SJCRH30 (cell line): ENCODE data around the gene AQP6. TPM values are rescaled to one million over a fixed set of nuclear protein-coding genes. Genes with fewer than 3 reads are reported as not detected.

Source experiments
- DNase-seq, 2 experiments: peaks; one replicate each; pipeline ENCODE4 v3.0.0-alpha.2; 2015 to 2020
- H3K27ac ChIP-seq: fragments of 250-450 bp; sonication (Bioruptor Pico); 2 replicates; pipeline ENCODE4 v1.5.1; 2020; ENCODE audit warnings: mild to moderate bottlenecking, moderate library complexity
- H3K27me3 ChIP-seq: fragments of 250-450 bp; sonication (Bioruptor Pico); 2 replicates; pipeline ENCODE4 v1.5.1; 2020; ENCODE audit warnings: mild to moderate bottlenecking, moderate library complexity
- H3K36me3 ChIP-seq: fragments of 250-450 bp; sonication (Bioruptor Pico); 2 replicates; pipeline ENCODE4 v1.5.1; 2020; ENCODE audit warnings: mild to moderate bottlenecking, moderate library complexity
- H3K4me1 ChIP-seq: fragments of 250-450 bp; sonication (Bioruptor Pico); 2 replicates; pipeline ENCODE4 v1.5.1; 2020; ENCODE audit warnings: mild to moderate bottlenecking, moderate library complexity
- H3K4me3 ChIP-seq: fragments of 250-450 bp; sonication (Bioruptor Pico); 2 replicates; pipeline ENCODE4 v1.5.1; 2020; ENCODE audit warnings: mild to moderate bottlenecking, moderate library complexity
- H3K9me3 ChIP-seq: fragments of 250-450 bp; sonication (Bioruptor Pico); replicated peaks from 2 replicates; pipeline ENCODE4 v1.5.1; 2020; ENCODE audit warnings: mild to moderate bottlenecking, moderate library complexity
- total RNA-seq: library from RNA; depleted of rRNA; stranded (reverse); fragments of >200 nt; shearing (Covaris generic); gene quantifications from 2 replicates; pipeline ENCODE4 v1.2.3, GENCODE V29; 2014

The AQP6 gene
- total RNA-seq, 1 experiment from 2014 or later, result not detected

- Histone ChIP-seq H3K27ac (no peak overlapping the region), H3K4me1 (peaks cover 4% of the 10 kb centered on the region), H3K4me3 (no peak overlapping the region), H3K36me3 (peaks cover 83% of the 10 kb centered on the region), H3K9me3 (no peaks in the 10 kb centered on the region), H3K27me3 (no peaks in the 10 kb centered on the region)
- no peak for DNase-seq
These were observed 34.2 kb downstream of the AQP6 start for GRCh38 chr12:50006754-50007442.

- no peaks in the 10 kb centered on the region for H3K27me3 ChIP-seq
- 0 out of 2 replicates have a peak, but pooled peaks cover 2% of the 10 kb centered on the region for H3K4me1 ChIP-seq
- no peak overlapping the region for H3K27ac ChIP-seq
- no peak for DNase-seq
- H3K36me3 ChIP-seq, result peaks cover 80% of the 10 kb centered on the region
- H3K4me3 ChIP-seq, result no peak overlapping the region
- no peaks in the 10 kb centered on the region for H3K9me3 ChIP-seq
These were observed 40.8 kb downstream of the AQP6 start for GRCh38 chr12:50013361-50014147.

- no peaks in the 10 kb centered on the region for H3K9me3 ChIP-seq
- H3K4me3 ChIP-seq, result no peak overlapping the region
- no peak for DNase-seq
- H3K36me3 ChIP-seq, result peaks cover 77% of the 10 kb centered on the region
- H3K27ac ChIP-seq, result no peak overlapping the region
- H3K27me3 ChIP-seq, result no peaks in the 10 kb centered on the region
- 0 out of 2 replicates have a peak, but pooled peaks cover 2% of the 10 kb centered on the region for H3K4me1 ChIP-seq
These were observed 41.6 kb downstream of the AQP6 start for GRCh38 chr12:50014342-50014741.

GRCh38 chr12:50016501-50017475 is 44.0 kb downstream of the AQP6 start:
- no peaks in the 10 kb centered on the region for H3K9me3 ChIP-seq
- H3K4me3 ChIP-seq, result no peak overlapping the region
- no peak overlapping the region for H3K27ac ChIP-seq
- H3K36me3 ChIP-seq, result peaks cover 62% of the 10 kb centered on the region
- peaks cover 14% of the 10 kb centered on the region for H3K4me1 ChIP-seq
- no peaks in the 10 kb centered on the region for H3K27me3 ChIP-seq
- no peak for DNase-seq

- Histone ChIP-seq H3K4me1 (peaks cover 15% of the 10 kb centered on the region), H3K27me3 (no peaks in the 10 kb centered on the region), H3K36me3 (peaks cover 55% of the 10 kb centered on the region), H3K27ac (no peak overlapping the region), H3K9me3 (no peaks in the 10 kb centered on the region), H3K4me3 (no peak overlapping the region)
- no peak for DNase-seq
These were observed 44.9 kb downstream of the AQP6 start for GRCh38 chr12:50017641-50018040.

GRCh38 chr12:50018154-50018553 is 45.4 kb downstream of the AQP6 start:
- H3K4me3 ChIP-seq, result no peak overlapping the region
- H3K36me3 ChIP-seq, result peaks cover 54% of the 10 kb centered on the region
- no peaks in the 10 kb centered on the region for H3K9me3 ChIP-seq
- peaks cover 15% of the 10 kb centered on the region for H3K4me1 ChIP-seq
- no peak for DNase-seq
- no peak overlapping the region for H3K27ac ChIP-seq
- no peaks in the 10 kb centered on the region for H3K27me3 ChIP-seq

- peaks cover 15% of the 10 kb centered on the region for H3K4me1 ChIP-seq
- no peaks in the 10 kb centered on the region for H3K27me3 ChIP-seq
- H3K9me3 ChIP-seq, result no peaks in the 10 kb centered on the region
- H3K4me3 ChIP-seq, result no peak overlapping the region
- no peak overlapping the region for H3K27ac ChIP-seq
- peaks cover 51% of the 10 kb centered on the region for H3K36me3 ChIP-seq
- no peak for DNase-seq
These were observed 46.2 kb downstream of the AQP6 start for GRCh38 chr12:50018968-50019367.

GRCh38 chr12:50019524-50019923 is 46.8 kb downstream of the AQP6 start:
- no peak overlapping the region for H3K4me3 ChIP-seq
- no peaks in the 10 kb centered on the region for H3K9me3 ChIP-seq
- H3K27ac ChIP-seq, result no peak overlapping the region
- no peak for DNase-seq
- H3K4me1 ChIP-seq, result peaks cover 15% of the 10 kb centered on the region
- no peaks in the 10 kb centered on the region for H3K27me3 ChIP-seq
- peaks cover 46% of the 10 kb centered on the region for H3K36me3 ChIP-seq

- peaks cover 15% of the 10 kb centered on the region for H3K4me1 ChIP-seq
- no peaks in the 10 kb centered on the region for H3K9me3 ChIP-seq
- H3K36me3 ChIP-seq, result peaks cover 34% of the 10 kb centered on the region
- no peak overlapping the region for H3K27ac ChIP-seq
- H3K27me3 ChIP-seq, result no peaks in the 10 kb centered on the region
- peak in 1 of 2 experiments; percentile 53 for DNase-seq
- no peak overlapping the region for H3K4me3 ChIP-seq
These were observed 48.3 kb downstream of the AQP6 start for GRCh38 chr12:50021031-50021430.

GRCh38 chr12:50022903-50023302 is 50.2 kb downstream of the AQP6 start:
- H3K9me3 ChIP-seq, result no peaks in the 10 kb centered on the region
- peaks cover 19% of the 10 kb centered on the region for H3K36me3 ChIP-seq
- peaks cover 13% of the 10 kb centered on the region for H3K4me1 ChIP-seq
- DNase-seq, result no peak
- H3K27me3 ChIP-seq, result no peaks in the 10 kb centered on the region
- no peak overlapping the region for H3K27ac ChIP-seq
- no peak overlapping the region for H3K4me3 ChIP-seq

- DNase-seq, result no peak
- Histone ChIP-seq H3K27me3 (no peaks in the 10 kb centered on the region), H3K36me3 (peaks cover 16% of the 10 kb centered on the region), H3K4me1 (peaks cover 13% of the 10 kb centered on the region), H3K4me3 (peak overlapping the region; percentile 92), H3K27ac (no peak overlapping the region; the same call in 1 of the 2 replicates), H3K9me3 (no peaks in the 10 kb centered on the region)
These were observed 51.5 kb downstream of the AQP6 start for GRCh38 chr12:50024227-50024626.

- Histone ChIP-seq H3K4me1 (peaks cover 13% of the 10 kb centered on the region), H3K36me3 (peaks cover 13% of the 10 kb centered on the region), H3K4me3 (peak overlapping the region; percentile 92), H3K27me3 (no peaks in the 10 kb centered on the region), H3K27ac (peak overlapping the region; percentile 91), H3K9me3 (no peaks in the 10 kb centered on the region)
- peak; percentile 20 to 56 for DNase-seq
These were observed 52.0 kb downstream of the AQP6 start for GRCh38 chr12:50024805-50025186.

- no peaks in the 10 kb centered on the region for H3K9me3 ChIP-seq
- DNase-seq, result peak; percentile 99 to 100
These were observed 52.7 kb downstream of the AQP6 start, which contains the start of gene RACGAP1 for GRCh38 chr12:50025187-50026059. RACGAP1 (minus strand) TSS chr12:50025494; CDS start chr12:50016715, 8,779 bp downstream.

More at GRCh38 chr12:50025187-50026059, 52.7 kb downstream of the AQP6 start, which contains the start of gene RACGAP1:
- Histone ChIP-seq H3K4me3 (peak within 1 kb of the TSS; percentile 92), H3K4me1 (peaks cover 13% of the 10 kb centered on the region), H3K27ac (peak within 1 kb of the TSS; percentile 91), H3K36me3 (peaks cover 13% of the 10 kb centered on the region; the same call in 1 of the 2 replicates), H3K27me3 (no peaks in the 10 kb centered on the region)
